Measurements from ENCODE around the gene LARP6.

GRCh38 chr15:70783610-70784022 lies 70.3 kb downstream of the LARP6 start:
- TF ChIP-seq REST (IDR thresholded peaks at IDR 0.05) (no peak), YY1 (IDR thresholded peaks at IDR 0.05) (no peak), CTCF (IDR thresholded peaks at IDR 0.05; ENCODE audit: low read depth, low read length, missing input control) (no peak), TAF1 (conservative IDR thresholded peaks at IDR 0.05) (no peak), ZBTB33 (IDR thresholded peaks at IDR 0.05) (no peak), FOXA1 (IDR thresholded peaks at IDR 0.05) (no peak), SP1 (IDR thresholded peaks at IDR 0.05) (no peak), GABPA (IDR thresholded peaks at IDR 0.05 in 1 of 2, conservative IDR thresholded peaks at IDR 0.05 in 1 of 2) (no peak), RAD21 (IDR thresholded peaks at IDR 0.05) (no peak), ATF3 (IDR thresholded peaks at IDR 0.05) (no peak), MAX (IDR thresholded peaks at IDR 0.05) (no peak), RXRA (IDR thresholded peaks at IDR 0.05) (no peak), JUND (IDR thresholded peaks at IDR 0.05) (no peak), HNF4G (IDR thresholded peaks at IDR 0.05) (no peak)
